DMS79 treated with DMSO at 0.1 percent for 48 hours (cell line): ENCODE results near the gene RASAL1.

Source experiments
- DNase-seq: peaks from one replicate; lab custom pipeline; 2025; lab: John Stamatoyannopoulos, UW

The RASAL1 gene

DNA sequence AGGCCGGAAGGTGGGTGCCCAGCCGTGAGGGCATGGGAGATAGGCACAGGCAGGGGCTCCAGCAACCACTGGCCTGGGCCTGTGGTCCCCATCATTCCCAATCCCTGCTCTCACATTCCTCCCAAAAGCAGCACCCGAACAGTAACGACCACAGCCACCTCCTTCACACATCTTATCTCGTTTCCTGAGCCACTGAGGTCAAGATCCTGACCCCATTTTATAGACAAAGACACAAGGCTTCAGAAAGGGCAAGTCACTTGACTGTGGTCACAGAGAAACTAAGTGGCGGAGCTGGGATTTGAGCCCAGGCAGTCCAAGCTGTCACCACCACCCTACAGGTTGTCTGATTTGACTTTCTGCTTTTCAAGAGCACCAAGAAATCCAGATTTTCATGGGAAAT is 40.2 kb downstream of the RASAL1 start:
- DNase-seq: no peak

DNA sequence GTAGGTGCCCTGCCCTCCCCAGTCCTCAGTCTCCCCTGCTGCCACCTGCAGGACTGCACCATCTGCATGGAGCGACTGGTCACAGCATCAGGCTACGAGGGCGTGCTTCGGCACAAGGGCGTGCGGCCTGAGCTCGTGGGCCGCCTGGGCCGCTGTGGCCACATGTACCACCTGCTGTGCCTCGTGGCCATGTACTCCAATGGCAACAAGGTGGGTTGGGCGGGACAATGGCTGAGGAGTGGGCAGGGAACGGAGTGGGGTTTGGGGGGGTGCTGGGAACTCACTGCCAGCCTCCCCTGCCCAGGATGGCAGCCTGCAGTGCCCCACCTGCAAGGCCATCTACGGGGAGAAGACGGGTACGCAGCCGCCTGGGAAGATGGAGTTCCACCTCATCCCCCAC is 40.8 kb downstream of the RASAL1 start:
- DNase-seq: no peak

DNA sequence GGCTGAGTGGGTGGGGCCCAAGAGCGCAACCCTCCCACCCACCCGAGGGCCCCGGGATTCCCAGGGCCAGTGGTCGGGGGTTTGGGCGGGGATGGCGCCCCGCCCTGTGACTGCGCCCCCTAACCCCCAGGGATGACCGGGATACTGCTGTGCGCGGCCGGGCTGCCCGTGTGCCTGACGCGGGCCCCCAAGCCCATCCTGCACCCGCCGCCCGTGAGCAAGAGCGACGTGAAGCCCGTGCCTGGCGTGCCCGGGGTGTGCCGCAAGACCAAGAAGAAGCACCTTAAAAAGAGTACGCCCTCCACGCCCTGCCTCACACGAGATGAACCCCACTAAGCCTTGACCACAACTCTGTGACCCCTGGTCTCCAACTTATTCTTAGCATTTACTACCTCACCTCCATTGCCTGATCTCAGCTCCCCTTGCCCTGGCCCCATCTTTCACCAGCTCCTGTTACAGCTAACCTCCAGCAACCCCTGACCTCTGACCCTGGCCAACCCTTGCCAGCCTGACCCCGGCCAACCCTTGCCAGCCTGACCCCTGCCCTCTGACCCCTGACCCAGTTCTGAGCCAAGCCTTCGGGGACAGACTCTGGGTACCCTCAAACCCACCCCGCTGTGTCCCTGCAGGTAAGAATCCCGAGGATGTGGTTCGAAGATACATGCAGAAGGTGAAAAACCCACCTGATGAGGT is 42.0 kb downstream of the RASAL1 start:
- no peak for DNase-seq

DNA sequence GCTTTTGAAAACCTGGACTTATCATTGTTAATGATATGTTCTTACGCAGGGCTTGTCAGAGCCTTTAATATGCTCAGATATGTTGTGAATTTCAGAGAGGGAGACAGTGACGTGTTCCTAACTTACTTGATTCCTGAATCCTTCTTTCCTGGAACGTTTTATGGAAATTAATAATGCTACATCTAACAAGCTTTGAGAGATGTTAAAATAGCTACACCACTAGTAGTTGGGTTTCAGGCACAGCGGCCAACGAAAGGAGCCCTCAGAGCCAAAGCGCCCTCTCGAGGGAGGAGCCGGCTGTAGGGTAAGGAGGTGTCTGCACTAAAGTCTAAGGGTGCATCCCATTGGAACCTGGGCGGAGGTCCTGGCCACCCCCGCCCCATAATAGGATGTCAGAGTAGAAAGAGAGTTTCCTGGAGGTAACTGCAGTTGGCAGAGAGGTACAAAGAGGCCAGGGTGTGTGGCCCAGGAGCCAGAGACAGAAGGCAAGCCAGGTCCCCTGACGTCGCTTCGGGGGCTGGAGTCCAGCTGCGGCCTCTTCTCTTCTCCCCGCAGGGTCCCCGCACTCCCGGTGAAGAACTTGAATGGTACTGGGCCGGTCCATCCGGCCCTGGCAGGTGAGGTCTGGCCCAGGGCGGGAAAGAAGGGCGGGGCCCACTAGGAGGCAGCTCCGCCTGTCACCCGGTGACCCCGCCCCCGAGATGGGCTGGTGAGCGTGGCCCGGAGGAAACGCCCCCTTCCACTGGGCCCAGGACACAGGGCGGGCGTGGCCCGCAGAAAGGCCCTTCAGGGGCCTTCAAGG is 42.8 kb downstream of the RASAL1 start:
- DNase-seq: no peak

DNA sequence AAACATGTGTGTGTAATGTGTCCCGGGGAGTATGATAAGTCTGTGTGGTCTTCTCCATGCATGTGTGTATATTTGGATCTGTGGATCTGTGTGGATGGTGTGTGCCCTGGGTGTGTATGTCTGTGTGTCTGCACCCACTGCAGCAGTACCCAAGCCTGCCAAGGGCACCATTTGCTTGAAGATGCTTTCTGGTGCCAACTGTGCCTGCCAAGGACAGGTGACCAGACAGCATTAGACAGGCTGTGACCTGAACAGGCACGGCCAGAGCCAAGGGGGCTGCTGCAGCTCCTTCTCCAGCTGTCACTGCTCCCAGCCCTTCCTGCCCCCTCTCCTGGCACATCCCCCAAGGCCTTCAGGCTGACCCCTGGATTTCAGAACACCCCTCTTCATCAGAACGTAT is 44.1 kb downstream of the RASAL1 start:
- no peak for DNase-seq

DNA sequence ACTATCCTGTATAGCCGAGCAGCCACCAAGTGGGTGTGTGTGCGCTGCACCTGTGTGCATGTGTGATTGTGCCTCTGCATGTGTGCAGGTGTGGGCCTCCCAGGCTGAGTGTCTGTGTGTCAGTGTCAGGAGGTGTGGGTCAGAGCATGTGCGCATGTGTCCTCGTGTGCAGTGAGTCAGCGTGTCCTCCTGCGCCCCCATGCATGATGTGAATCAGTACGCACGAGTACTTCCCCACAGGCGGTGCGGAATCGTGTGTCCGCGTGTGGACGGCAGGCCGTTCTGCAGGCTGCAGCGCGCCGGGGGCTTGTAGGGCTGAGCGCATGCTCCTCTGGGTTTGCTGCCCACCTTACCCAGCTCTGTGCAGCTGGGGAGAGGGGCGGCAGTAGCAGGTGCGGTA is 44.8 kb downstream of the RASAL1 start:
- DNase-seq: no peak

DNA sequence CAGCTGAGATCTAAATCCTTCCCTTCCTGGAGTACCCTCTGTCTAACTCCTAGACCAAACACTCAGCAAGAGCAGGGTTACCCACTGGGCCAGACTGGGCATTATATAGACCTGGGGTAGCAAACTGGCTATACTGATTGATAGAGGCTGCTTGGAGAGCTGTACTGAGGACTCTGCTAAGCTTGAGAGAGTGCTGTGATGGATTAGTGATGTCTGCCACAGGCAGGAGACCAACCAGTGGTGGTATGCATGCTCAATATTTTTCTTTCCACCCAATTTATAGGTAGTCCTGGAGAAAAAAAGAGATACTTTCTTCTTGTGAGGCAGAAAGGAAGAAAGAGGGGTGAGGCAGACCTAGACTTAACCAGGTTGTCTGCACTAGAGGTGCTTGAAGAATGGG is 45.7 kb downstream of the RASAL1 start:
- DNase-seq: no peak

DNA sequence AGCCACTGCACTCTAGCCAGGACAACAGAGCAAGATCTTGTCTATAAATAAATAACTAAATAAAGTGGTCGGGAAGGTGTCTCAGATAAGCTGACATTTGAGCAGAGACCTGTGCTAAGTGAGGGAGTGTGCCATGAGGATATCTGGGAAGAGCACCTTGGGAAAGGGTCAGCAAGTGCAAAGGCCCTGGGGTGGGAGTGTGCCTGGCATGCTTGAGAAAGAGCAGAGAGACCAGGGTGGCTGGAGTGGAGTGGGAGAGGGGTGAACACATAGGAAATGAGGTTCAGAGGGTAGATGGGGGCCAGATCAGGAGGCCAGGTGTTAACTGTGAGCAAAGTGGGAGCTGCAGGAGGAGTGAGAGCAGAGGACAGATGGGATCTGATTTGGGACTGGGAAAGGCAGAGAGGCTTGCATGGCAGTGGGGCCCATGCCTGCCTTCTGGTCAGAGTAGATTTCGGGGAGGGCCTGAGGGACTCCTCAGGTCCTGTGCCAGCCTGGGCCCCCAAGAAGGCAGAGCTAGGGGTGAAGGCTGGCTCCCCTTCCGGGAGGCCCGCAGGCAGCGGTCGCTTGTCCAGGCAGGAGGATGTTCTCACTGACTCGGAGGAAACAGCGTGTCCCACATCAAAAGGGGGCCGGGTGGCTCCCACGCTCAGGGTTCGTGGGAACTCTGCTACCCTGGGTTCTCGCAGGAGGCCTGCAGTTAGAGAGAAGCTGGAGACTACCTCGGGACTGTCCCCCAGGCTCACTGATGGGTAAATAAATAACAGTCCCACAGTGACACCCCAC is 46.4 kb downstream of the RASAL1 start:
- DNase-seq: no peak

DNA sequence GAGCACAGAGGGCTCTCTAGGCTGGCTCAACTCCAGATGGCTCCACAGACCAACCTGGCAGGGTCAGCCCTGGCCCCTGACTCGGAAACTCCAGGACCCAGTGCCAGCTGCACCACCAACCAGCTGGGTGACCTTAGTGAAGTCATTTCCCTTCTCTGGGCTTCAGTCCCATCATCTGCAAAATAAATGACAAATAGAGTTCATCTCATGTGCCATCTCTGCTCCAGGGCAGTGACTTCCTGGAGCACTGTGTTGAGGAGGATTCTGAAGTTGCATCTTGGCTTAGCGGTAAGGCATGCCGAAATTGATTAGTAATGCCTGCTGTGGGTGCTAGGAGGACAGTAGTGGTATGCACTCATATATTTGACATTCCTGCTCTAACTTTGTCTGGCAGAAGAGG is 47.5 kb downstream of the RASAL1 start:
- DNase-seq: no peak

DNA sequence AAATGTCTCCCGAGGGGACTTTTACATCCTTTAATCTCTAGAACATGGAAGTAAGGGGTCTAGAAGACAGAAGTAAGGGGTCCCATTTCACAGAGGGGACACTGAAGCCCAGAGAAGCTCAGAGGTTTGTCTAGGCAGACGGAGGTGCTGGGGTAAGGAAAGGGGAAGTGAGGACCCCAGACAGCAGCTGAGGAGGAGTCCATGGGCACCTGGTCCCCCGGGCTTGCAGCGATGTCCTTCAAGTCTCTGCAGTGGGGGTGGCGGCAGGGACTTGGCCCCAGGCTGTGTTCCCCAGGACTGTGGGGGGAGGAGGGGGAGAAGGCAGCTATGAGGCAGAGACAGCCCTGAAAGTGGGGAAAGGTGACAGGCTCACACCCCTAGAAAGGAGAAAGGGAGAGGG is 48.4 kb downstream of the RASAL1 start:
- DNase-seq: no peak

DNA sequence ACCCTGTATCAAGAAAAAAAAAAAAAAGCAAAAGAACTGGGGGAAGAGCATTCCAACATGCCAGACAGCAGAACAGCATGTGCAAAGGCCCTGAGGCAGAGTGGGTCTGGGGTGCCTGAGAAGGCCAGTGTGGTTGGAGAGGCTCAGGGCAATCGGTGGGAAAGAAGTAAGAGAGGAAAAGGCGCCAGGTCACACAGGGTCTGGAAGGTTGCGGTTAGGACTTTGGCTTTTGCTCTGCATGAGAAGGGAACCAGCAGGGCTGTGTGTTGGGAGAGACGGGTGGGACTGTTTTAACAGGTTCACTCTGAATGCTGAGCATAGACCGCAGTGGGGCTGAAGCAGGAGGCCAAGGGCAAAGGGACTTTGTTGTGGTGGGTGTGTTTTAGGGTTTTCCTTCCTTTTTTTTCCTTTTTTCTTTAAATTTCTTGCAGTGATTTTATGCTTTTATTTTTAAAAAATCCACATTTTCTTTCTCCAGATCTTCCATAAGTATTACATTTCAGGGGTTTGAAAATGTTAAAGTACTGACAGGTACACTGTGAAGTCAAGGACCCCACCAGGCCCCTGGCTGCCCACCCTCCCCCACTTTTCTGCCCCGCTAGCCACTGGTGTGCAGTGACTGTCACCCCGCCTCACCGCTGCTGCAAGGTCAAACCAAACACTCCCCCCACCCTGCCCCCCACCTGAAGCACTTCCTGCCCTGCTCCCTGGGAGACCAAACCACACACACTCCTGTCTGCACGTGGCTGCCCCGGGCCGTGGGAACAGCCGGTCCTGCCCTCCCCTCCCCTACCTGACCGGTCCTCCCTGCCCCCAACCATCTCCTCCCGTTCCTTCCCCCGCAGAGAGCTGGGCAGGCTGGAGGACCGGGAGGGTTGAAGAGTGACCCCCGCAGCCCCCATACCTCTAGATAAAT is 49.1 kb downstream of the RASAL1 start:
- no peak for DNase-seq

DNA sequence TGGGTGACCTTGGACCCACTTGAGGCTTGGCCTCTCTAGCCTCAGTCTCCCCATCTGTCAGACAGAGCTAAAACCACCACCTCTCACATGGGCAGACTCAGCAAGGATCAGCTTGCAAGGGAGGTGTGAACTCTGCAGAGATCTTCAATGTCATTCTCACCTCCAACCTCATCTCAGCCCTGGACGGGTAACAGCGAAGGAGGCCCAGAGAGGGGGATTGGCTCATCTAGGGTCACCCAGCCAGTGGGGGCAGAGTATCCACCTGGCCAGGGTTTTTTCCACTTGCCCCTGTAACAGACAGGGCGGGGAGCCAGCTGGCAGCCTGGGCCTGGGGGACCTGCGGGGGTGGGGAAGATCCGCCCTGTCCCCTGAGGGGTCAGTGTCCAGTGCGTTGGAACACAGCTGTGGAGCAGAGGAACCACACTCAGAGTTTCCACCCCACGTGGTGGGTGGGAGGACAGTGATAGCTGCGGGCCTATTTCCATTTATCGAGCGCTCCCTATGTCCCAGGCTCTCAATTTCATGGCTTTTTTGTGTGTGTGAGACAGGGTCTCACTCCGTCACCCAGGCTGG is 51.6 kb downstream of the RASAL1 start:
- no peak for DNase-seq

DNA sequence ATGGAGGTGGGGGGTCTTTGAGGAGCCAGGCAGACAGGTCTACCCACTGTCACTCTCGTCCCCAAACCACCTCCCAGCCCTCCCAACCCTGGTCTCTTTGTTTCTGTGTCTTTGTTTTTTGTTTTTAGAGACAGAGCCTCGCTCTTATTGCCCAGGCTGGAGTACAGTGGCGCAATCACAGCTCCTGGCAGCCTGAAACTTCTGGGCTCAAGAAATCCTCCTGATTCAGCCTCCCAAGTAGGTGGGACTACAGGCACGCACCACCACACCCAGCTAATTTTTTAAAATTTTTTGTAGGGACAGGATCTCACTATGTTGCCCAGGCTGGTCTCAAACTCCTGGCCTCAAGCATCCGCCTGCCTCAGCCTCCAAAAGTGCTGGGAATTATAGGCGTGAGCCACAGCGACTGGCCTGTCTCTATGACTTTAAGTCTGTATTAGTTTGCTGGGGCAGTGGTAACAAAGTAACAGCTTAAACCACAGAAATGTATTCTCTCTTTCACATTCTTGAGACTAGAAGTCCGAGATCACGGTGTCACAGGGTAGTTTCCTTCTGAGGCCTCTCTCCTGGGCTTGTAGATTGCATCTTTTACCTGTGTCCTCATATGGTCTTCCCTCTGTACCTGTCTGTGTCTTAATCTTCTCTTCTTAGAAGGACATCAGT is 52.9 kb downstream of the RASAL1 start:
- no peak for DNase-seq

DNA sequence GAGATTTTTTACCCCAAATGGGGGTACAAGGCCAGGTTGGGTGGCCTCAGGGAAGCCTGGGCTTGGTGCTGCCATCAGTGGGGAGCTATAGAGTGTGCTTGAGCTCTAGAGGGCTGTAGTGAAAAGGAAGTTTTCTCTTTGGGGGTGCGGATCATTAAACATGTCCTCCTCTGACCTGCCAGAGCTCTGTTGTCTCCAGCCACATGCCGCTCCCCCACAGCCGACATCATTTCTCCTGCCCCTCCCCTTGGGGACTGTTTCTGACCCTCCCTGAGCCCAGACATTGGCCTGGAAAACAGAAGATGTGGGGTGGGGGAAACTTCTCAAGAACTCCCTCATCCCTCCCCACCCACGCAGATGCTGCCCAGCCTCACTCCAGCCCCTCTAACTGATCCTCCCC is 53.7 kb downstream of the RASAL1 start:
- no peak for DNase-seq

DNA sequence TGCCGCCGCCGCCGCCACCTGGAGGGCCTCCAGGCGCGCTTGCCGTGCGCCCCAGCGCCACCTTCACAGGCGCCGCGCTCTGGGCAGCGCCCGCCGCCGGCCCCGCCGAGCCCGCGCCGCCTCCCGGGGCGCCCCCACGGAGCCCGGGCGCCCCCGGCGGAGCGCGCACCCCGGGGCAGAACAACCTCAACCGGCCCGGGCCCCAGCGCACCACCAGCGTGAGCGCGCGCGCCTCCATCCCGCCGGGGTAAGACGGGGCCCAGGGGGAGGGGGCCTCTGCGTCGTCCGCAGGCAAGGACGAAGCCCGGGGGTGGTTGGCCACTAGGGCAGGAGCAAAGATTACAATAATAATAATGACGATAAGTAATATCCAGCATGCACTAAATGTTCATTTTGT is 57.7 kb downstream of the RASAL1 start:
- DNase-seq: no peak

DNA sequence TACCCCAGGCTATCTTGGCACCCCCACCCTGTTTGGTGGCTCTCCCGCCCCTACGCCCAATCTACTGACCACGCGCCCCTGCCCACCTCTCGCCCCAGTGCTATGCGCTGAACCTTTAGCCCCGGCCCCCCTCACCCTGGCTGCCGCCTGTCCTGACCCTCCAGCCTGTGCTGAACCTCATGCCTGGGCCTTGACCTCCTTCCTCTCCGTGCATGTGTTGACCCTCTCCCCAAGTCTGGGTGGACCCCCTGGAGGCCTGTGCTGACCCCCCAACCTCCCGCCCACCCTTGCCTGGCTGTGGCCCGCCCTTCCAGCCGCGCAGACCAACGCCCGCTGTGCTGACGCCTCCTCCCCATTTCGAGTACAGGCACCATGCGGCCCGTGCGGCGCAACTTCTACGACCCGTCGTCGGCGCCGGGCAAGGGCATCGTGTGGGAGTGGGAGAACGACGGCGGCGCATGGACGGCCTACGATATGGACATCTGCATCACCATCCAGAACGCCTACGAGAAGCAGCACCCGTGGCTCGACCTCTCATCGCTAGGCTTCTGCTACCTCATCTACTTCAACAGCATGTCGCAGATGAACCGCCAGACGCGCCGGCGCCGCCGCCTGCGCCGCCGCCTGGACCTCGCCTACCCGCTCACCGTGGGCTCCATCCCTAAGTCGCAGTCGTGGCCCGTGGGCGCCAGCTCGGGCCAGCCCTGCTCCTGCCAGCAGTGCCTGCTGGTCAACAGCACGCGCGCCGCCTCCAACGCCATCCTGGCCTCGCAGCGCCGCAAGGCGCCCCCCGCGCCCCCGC is 58.3 kb downstream of the RASAL1 start:
- DNase-seq: no peak

DNA sequence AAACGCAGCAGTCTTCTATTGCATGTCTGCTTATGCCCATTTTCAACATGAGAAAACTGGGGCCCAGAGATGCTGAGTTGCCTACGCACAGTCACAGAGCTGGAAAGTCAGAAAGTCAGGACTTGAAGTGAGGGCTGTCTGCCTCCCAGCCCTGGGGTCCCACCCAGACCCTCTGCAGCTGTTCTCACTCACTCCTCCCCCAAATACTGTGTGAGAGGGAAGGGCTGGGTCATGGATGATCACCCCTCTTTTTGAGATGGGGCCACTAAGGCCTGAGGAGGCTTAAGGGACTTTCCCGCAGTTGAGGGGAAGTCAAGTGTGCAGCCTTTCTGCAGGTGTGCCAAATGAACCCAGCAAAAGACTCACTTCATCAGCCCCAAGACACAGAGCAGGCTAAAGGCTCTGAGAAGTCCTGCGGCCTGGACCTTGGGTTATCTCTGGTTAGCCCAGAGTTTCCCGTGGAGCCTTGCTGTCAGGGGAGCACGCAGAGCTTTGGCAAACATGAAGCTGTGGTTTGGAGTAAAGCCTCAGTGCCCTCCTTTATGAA is 60.4 kb downstream of the RASAL1 start:
- DNase-seq: peak; percentile 85

DNA sequence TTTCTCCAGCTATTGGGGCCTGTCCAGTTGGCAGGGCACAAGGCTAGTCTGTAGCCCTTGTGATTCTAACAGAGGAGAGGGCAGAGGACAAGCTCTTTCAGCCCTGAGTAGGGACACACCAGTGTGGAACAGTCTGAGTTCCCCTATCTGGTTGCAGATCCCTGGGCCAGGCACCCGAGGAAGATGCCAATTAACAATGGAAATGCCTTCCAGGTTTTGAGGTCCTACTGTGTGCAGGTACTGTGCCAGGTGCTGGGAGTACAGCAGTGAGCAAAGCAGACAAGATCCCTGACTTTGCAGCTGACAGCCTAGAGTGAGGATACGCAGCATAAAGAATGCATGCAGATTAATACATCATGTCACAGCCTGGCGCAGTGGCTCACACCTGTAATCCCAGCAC is 62.0 kb downstream of the RASAL1 start:
- DNase-seq: no peak

DNA sequence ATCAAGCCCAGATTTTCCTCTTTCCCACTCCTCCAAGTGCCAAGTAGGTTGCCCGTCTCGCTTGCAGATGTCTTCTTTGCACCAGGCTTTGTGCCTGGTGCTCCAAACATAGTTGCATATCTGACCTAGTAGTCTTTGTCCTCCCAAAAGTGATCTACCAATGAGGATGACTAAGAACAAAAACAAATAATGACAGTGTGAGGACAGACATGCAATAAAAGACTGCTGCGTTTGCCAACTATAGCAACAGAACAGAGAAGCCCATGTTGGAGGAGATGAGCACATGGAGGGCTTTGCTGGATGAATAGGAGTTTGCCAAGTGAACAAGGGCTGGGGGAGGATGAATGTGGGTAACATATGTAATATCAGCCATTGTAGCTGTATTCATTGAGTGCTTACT is 63.4 kb downstream of the RASAL1 start:
- DNase-seq: no peak
